HG02943 (cell line): ENCODE data around the gene PLEKHN1.
A peak's percentile ranks its signal among the peaks of the same experiment; 100 is the strongest.
"Not testable (repeated sequence)": the region's sequence is repeated elsewhere in the genome, so short reads cannot be mapped to it uniquely, and the experiment has no call there.

Experiments
- ATAC-seq: cut with Tn5 transposase; IDR thresholded peaks from one replicate; pipeline ENCODE4 v1.9.1; 2021; ENCODE audit warnings: mild to moderate bottlenecking, low read depth, moderate library complexity; ENCODE audit not compliant: unreplicated experiment

The PLEKHN1 gene

DNA sequence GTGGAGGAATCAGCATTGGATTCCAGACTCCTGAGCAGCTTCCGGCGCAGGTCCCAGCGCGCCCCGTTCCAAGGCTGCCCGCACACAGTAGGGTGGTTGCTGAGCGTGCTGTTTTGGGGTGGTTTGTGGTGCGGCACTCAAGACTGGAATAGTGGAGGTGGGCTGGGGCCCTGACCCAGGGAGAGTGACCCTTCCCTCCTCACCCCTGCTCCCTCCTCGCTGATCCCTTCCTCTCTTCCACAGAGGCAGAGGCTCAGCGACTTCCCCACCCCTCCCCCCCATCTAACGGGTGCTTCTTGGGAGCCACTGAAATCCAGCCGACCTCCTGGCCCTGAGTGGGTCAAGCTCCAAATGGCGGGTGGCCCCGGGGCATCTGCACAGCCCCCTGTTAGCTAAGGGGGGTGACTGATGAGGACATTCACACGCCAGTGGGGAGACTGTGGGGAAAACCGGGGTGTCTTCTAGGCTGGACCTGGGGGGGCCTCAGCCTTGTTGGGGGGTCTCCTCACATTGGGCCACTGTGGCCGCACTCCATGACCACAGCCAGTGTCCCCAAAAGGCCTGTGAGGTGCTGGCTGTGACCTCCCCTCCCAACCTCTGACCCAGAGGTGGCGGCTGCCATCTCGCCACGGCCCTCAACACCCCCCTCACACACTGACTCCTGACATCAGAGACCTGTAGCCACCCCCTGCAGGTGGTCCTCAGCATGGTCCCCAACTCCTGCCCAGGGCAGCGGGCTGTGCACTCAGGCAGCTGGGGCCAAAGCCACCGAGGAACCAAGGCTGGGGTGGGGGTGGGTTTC lies 37.5 kb downstream of the PLEKHN1 start:
- ATAC-seq, result no peak

GRCh38 chr1:1004420-1004779 lies 38.1 kb downstream of the PLEKHN1 start:
- ATAC-seq, result no peak

- no peak for ATAC-seq
These were observed 38.8 kb downstream of the PLEKHN1 start for GRCh38 chr1:1004780-1005697.

GRCh38 chr1:1005774-1006304 lies 39.6 kb downstream of the PLEKHN1 start:
- no peak for ATAC-seq

GRCh38 chr1:1006305-1007159 lies 40.2 kb downstream of the PLEKHN1 start:
- ATAC-seq, result no peak

- ATAC-seq, result not testable (repeated sequence)
These were observed 43.8 kb downstream of the PLEKHN1 start for GRCh38 chr1:1010131-1010530.

DNA sequence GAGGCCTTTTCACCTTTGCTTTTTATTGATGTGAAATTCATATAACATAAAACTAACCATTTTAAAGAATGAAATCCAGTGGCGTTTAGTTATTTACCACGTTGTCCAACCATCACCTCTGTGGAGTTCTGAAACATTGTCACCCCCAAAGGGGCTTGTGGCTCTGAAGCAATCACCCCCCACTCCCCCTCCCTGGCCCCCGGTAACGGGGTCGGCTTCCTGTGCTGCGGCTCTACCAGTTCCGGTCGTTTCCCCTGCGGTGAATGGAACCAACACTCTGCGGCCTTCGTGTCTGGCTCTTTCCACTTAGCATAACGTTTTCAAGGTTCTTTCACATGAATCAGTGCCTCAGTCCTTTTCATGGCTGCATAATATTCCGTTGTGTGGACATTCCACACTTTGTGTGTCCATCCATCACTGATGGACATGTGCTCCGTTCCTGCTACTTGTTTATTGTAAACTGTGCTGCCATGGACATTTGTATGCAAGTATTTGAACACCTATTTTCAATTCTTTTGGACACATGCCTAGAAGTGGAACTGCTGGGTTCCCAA lies 45.2 kb downstream of the PLEKHN1 start:
- ATAC-seq, result no peak

DNA sequence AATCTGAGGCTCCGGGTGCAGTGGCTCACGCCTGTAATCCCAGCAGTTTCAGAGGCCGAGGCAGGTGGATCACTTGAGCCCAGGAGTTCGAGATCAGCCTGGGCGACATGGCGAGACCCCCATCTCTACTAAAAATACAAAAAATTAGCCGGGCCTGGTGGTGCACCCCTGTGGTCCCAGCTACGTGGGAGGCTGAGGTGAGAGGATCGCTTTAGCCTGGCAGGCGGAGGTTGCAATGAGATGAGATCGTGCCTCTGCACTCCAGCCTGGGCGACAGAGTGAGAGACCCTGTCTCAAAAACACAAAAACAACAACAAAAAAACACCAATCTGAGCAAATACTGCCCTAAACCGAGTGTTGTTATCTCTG lies 46.4 kb downstream of the PLEKHN1 start:
- not testable (repeated sequence) for ATAC-seq

DNA sequence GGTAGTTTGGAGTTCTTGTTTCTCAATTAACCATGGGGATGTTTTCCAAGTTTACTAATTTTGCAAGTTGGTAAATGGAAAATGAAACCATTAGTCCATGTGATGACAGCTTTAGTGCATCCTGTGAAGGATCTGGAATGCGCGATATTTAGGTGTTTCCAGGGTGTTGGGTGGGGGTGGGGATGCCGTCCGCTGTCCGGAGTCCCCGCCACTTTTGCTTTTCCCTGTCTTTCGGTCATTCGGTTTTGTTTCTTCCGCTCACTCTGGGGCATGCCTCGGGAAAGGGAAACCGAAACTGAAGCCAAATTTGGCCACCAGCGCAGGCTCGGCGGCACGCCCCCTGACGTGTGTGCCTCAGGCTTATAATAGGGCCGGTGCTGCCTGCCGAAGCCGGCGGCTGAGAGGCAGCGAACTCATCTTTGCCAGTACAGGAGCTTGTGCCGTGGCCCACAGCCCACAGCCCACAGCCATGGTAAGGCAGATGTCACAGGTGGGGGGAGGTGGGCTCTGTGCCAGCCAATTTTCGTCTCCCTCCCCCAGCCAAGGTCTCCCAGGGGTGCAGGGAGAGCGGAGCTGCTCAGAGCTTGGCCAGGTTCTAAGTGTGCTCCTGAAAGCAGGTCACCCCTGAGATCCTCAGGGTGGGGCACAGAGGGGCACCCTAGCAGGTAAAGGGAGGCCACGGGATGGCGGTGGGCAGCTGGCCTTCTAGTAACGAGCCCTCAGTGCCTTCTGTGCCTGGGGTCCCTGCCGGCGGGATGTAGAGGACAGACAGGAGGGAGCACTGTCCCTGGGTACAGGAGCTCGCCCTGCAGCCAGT lies 47.0 kb downstream of the PLEKHN1 start, which contains the start of gene ISG15:
Gene ISG15, plus strand, starts transcription at position 393 of the 817 bp plus-strand sequence. Its CDS starts 77 bp downstream, at position 470.
- ATAC-seq, result peak; percentile 65

- ATAC-seq, result no peak
These were observed 47.8 kb downstream of the PLEKHN1 start for GRCh38 chr1:1013922-1014648.

- ATAC-seq, result no peak
These were observed 48.8 kb downstream of the PLEKHN1 start for GRCh38 chr1:1014799-1015681.

DNA sequence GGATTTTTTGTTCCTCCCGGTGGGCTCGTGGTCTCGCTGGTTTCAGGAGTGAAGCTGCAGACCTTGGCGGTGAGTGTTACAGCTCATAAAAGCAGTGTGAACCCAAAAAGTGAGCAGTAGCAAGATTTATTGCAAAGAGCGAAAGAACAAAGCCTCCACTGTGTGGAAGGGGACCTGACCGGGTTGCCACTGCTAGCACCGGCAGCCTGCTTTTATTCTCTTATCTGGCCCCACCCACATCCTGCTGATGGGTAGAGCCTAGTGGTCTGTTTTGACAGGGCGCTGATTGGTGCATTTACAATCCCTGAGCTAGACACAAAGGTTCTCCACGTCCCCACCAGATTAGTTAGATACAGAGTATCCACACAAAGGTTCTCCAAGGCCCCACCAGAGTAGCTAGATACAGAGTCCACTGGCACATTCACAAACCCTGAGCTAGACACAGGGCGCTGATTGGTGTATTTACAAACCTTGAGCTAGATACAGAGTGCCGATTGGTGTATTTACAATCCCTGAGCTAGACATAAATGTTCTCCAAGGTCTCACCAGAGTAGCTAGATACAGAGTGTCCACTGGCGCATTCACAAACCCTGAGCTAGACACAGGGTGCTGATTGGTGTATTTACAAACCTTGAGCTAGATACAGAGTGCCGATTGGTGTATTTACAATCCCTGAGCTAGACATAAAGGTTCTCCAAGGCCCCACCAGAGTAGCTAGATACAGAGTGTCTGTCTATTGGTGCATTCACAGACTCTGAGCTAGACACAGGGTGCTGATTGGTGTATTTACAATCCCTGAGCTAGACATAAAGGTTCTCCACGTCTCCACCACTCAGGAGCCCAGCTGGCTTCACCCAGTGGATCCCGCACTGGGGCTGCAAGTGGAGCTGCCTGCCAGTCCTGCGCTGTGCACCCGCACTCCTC lies 51.4 kb downstream of the PLEKHN1 start:
- not testable (repeated sequence) for ATAC-seq

- ATAC-seq, result not testable (repeated sequence)
These were observed 52.0 kb downstream of the PLEKHN1 start for GRCh38 chr1:1018321-1018685.

DNA sequence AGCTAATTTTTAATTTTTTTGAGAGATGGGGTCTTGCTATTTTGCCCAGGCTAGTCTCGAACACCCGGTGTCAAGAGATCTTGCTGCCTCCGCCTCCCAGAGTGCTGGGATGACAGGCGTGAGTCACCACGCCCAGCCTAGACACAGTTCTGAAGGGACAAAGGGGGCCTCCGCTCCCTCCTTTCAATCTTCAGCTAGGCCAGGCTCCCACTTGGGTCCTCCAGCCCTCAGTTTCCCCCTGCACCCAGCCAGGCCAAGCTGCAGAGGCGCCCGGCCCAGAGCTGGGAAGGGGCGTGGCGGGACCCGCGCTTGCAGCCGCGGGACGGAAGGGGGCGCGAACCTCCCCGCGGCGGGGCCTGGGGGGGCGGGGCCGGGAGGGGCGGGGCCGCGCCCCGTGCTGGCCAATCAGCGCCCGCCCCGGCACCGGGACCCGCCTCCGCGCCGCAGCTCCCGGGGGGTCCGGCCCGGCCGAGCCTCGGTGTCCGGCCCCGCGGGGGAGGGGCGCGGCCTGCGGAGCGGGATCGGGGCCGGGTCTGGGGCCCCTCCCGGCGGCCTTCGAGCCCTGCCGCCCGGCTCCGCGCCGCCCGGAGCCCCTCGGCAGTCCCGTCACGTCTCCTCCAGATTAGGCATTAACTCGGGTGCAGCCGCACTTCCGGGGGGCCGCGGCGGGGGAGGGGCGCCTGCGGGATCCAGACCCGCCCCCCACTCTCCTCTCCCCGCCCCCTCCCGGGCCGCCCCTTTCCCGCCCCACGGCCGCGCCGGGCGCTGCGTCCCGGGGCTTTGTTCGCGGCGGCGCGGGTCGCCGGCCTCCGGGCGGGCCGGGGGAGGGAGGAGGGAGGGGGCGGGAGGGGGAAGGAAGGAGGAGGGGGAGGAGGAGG lies 53.1 kb downstream of the PLEKHN1 start:
- peak; percentile 50 for ATAC-seq

DNA sequence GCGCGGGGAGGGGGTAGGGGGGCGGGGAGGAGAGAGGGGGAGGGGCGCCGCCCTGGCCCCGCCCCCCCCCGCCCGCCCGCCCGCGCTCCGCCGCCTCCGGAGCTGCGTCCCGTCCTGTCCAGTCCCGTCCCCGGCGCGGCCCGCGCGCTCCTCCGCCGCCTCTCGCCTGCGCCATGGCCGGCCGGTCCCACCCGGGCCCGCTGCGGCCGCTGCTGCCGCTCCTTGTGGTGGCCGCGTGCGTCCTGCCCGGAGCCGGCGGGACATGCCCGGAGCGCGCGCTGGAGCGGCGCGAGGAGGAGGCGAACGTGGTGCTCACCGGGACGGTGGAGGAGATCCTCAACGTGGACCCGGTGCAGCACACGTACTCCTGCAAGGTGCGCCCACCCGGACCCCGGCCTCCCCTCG lies 53.7 kb downstream of the PLEKHN1 start, which contains the start of gene AGRN:
Gene AGRN, plus strand, starts transcription at position 121 of the 405 bp plus-strand sequence. Its CDS starts 53 bp downstream, at position 174.
- ATAC-seq, result peak; percentile 31
